GM21723 (cell line): ENCODE results near the gene HACE1.
"Not testable (repeated sequence)": the region's sequence is repeated elsewhere in the genome, so short reads cannot be mapped to it uniquely, and the experiment has no call there.

Experiments
- ATAC-seq: cut with Tn5 transposase; IDR thresholded peaks from one replicate; pipeline ENCODE4 v1.9.1; 2021; ENCODE audit warnings: mild to moderate bottlenecking, moderate library complexity; ENCODE audit not compliant: unreplicated experiment

The HACE1 gene

DNA sequence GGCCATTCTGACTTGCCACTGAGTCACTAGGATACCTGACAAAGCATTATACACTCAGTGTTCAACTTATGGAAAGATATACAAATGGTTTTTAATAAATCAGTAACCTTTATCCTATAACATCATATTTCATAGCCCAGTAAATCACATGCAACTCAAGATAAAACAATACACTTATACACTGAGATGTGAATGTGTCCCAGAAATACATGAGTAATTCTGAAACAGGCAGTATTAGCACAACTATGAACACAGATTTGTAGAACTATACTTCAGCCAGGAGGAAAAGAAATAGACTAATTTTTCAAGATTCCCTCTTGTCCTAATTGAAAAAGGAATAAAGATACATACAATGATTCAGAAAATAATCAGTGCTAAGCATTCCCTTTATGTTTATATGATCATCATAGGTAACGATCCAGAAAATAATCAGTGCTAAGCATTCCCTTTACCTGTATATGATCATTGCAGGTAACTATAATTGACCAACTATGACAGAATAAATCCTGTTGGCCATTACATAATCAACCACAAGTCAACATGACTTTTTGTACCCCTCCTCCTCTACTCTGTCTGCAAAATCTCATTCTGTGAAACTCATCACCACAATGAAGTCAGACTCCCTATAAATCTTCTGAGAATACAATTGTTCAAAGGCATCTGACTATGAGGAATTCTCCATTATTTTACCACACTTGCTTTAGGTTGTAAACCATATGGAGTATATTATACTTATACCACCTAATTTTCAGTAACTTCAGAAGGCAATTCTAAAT lies 30.3 kb downstream of the HACE1 start:
- ATAC-seq = no peak

GRCh38 chr6:104828478-104828877 lies 31.2 kb downstream of the HACE1 start:
- no peak for ATAC-seq

- not testable (repeated sequence) for ATAC-seq
These were observed 38.9 kb downstream of the HACE1 start for GRCh38 chr6:104820820-104821219.

GRCh38 chr6:104816125-104816524 lies 43.6 kb downstream of the HACE1 start:
- ATAC-seq = no peak

- no peak for ATAC-seq
These were observed 45.0 kb downstream of the HACE1 start for GRCh38 chr6:104814743-104815142.

- no peak for ATAC-seq
These were observed 46.2 kb downstream of the HACE1 start for GRCh38 chr6:104813552-104813951.

- ATAC-seq = no peak
These were observed 50.6 kb downstream of the HACE1 start for GRCh38 chr6:104809116-104809515.

DNA sequence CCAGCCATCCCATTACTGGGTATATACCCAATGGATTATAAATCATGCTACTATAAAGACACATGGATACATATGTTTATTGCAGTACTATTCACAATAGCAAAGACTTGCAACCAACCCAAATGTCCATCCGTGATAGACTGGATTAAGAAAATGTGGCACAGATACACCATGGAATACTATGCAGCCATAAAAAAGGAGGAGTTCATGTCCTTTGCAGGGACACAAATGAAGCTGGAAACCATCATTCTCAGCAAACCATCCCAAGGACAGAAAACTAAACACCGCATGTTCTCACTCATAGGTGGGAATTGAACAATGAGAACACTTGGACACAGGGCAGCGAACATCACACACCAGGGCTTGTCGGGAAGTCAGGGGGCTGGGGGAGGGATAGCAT lies 54.4 kb downstream of the HACE1 start:
- ATAC-seq = not testable (repeated sequence)

- no peak for ATAC-seq
These were observed 60.5 kb downstream of the HACE1 start for GRCh38 chr6:104799134-104799657.

GRCh38 chr6:104796031-104796785 lies 63.5 kb downstream of the HACE1 start:
- ATAC-seq = no peak

DNA sequence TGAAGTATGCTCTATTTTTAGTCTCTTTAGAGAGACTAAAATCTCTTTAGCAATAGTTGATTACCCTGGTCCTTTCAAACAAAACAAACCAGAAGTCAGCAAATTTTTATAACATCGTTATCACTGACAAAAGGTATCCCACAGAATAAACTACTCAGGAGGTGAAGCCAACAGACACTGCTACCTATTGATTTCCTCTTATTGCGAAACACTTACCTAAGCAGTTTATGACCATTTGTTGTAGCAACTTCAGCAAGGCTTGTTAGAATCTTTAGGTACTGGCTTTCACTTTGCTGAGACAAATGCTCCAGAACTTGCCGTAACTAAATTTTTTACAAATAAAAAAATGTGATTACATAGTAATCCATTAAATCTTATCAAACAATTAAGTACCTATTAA lies 64.4 kb downstream of the HACE1 start:
- no peak for ATAC-seq

- peak; percentile 92 for ATAC-seq
These were observed 69.9 kb downstream of the HACE1 start for GRCh38 chr6:104789770-104790190.

- no peak for ATAC-seq
These were observed 71.3 kb downstream of the HACE1 start for GRCh38 chr6:104788400-104788799.

GRCh38 chr6:104787305-104787704 lies 72.4 kb downstream of the HACE1 start:
- ATAC-seq = no peak

GRCh38 chr6:104784884-104785283 lies 74.8 kb downstream of the HACE1 start:
- ATAC-seq = no peak

GRCh38 chr6:104771258-104771832 lies 88.4 kb downstream of the HACE1 start:
- ATAC-seq = peak; percentile 89

- no peak for ATAC-seq
These were observed 90.8 kb downstream of the HACE1 start for GRCh38 chr6:104768906-104769305.

DNA sequence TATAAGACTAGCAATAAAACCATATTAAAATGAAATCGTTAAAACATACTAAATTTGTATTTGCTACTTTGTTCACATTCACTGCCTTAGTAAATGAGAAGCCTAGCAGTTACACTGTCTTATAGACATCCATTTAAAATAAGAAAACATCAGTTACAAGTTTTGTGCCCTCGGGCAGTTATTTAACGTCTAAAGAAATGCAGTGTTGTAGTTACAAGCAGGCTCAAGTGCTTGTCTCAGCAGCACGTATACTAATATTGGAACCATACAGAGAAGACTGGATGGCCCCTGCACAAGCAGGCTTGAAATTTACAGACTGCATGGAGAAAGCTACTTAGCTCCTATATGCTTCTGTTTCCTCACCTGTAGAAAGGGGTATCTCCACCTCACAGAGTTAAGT lies 93.1 kb downstream of the HACE1 start:
- ATAC-seq = no peak

DNA sequence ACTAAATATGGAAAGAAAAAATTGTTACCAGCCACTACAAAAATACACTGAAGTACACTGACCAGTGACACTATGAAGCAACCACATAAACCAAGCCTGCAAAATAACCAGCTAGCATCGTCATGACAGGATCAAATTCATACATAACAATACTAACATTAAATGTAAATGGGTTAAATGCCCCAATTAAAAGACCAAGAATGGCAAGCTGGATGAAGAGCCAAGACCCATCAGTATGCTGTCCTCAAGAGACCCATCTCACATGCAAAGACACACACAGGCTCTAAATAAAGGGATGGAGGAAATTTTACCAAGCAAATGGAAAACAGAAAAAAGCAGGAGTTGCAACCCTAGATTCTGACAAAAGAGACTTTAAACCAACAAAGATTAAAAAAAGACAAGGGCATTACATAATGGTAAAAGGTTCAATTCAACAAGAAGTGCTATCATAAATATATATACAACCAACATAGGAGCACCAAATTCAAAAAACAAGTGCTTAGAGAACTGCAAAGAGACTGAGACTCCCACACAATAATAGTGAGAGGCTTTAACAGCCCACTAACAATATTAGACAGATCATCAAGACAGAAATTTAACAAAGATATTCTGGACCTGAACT lies 104.8 kb downstream of the HACE1 start:
- no peak for ATAC-seq

DNA sequence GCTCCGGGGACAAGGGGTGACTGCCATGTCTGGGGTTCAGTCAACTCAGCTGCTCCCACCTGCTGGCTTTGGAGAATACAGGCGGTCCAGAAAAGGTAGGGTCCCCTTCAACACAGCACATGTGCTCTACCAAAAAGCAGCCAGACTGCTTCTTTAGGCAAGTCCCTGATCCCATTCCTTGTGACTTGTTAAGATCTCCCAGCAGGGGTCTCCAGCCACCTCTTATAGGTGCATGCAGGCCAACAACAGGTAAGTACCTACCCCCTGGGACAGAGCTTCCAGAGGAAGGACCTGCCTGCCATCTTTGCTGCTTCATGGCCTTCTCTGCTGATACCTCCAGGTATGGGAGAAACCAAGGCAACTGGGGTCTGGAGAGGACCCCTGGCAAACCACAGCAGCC lies 106.5 kb downstream of the HACE1 start:
- ATAC-seq = no peak

DNA sequence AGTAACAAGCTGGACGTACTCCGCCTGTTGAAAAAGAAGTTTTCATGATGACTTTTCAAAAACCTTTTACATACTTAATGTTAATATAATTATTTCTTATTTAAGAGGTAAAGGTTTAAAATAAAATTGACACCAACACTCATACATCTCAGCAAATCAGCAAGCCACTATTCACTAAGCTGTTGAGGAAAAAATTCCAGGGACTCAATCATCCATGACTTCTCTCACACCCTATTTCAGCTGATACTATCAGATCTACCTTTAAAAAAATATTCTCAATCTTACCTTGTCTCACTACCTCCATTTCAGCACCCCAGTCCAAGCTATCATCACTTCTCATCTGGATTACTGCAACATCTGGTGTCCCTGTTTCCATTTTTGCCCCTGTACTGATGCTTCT lies 109.3 kb downstream of the HACE1 start:
- no peak for ATAC-seq
